ENCODE data around the gene PNRC1. TPM values are rescaled to one million over a fixed set of nuclear protein-coding genes. Genes with fewer than 3 reads are reported as not detected.
A peak's percentile ranks its signal among the peaks of the same experiment; 100 is the strongest.
"Not testable (repeated sequence)": the region's sequence is repeated elsewhere in the genome, so short reads cannot be mapped to it uniquely, and the experiment has no call there.

Gene PNRC1
- total RNA-seq, 2 donors from 2014 or later = 280 to 381 TPM

DNA sequence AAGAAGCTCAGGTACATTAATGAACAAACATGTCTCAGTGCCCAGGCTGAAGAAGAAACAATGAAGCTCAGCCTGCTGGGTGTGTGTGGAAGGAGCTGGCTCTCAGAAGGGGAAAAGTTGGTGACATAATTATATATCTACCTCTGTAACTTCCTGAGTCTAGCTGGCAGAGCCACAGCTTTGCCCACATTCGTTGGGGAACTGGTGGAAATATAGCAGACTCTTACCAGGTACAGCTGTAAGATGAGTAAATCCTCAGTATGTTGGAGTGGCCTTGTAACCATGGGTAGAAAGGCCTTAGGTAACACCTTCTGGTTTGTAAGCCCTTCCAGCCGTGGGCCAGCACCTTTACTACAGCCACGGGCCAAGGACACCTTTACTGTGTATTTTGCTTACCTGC is 29.9 kb upstream of the PNRC1 start:
- no peak for DNase-seq (ENCODE audit: low spot score)
- intact Hi-C loops (cut with DNase I) = no loop called here

DNA sequence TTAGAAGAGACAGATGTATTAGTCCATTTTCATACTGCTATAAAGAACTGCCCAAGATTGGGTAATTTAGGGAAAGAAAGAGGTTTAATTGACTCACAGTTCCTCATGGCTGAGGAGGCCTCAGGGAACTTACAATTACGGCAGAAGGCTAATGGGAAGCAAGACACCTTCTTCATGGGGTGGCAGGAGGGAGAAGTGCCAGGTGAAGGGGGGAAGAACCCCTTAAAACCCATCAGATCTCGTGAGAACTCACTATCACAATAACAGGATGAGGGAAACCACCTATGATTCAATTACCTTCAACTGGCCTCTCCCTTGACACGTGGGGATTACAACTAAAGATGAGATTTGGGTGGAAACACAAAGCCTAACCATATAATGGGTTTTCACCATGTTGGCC is 28.9 kb upstream of the PNRC1 start:
- DNase-seq (ENCODE audit: low spot score) = no peak
- intact Hi-C loops (cut with DNase I) = no loop called here

DNA sequence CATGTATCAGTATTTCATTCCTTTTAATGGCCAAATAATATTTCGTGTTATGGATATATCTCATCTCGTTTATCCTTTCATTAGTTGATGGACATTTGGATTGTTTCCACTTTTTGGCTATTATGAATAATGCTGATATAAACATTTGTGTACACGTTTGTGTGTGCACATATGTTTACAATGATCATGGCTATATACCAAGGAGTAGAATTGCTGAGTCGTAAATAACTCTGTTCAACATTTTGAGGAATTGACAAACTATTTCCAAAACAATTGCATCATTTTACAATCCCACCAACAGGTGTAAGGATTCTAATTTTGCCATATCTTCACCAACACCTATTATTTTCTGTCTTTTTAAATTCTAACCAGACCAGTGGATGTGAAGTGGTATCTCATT is 26.3 kb upstream of the PNRC1 start:
- no peak for DNase-seq (ENCODE audit: low spot score)
- intact Hi-C loops (cut with DNase I) = no loop called here

DNA sequence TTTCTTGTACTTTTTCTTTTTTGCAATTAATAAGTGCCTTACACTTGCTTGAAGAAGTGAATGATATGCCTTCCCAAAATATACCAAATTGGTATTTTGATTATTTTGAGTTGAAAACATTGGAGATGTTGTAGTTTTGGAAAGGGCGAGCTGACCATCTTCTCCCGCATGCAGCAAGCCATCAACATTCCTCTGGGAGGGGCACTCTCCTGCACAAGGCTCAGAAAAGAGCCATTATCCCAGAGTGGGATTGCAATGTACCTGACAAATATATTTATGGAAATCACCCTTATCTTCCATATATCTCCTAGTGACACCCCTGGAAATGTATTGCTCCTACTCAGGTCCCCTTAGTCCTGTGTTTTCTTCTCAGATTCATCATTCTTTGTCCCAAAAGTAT is 22.8 kb upstream of the PNRC1 start:
- DNase-seq (ENCODE audit: low spot score) = no peak
- intact Hi-C loops (cut with DNase I) = no loop called here

DNA sequence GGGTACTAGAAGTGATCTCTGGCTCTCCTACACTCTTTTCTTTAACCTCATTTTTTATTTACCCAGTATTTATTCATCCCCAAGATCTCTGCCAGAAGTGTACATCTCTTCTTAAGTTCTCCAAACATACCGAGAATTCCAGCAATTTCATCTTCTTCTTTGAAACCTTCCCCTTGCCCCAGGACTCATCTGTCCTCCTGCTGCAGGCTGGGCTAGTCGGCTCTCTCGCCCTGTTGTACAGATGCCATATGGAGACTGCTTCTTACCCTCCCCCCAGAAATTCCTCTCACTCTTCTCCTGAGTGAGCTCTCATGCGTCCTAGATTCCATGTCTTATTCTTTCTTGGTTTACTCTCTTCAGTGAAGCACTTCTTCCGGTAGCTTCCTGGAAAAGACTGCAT is 21.9 kb upstream of the PNRC1 start:
- intact Hi-C loops (cut with DNase I) = no loop called here
- DNase-seq (ENCODE audit: low spot score) = no peak

DNA sequence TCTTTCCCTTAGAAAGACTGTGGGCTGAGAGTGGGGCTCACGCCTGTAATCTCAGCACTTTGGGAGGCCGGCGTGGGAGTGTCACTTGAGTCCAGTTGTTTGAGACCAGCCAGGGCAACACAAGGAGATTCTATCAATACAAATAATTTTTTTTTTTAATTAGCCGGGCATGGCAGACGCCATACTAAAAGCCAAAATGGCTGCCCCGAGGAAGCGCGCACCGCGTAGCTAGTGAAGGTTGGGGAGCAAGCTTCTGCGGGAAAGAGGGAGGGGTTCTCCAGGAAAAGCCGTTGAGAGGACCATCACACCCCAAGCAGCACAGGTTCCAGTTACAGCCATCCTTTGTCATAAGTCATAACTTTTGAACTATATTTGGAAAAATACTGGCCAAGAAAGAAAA is 21.3 kb upstream of the PNRC1 start:
- DNase-seq (ENCODE audit: low spot score) = no peak
- intact Hi-C loops (cut with DNase I) = no loop called here

DNA sequence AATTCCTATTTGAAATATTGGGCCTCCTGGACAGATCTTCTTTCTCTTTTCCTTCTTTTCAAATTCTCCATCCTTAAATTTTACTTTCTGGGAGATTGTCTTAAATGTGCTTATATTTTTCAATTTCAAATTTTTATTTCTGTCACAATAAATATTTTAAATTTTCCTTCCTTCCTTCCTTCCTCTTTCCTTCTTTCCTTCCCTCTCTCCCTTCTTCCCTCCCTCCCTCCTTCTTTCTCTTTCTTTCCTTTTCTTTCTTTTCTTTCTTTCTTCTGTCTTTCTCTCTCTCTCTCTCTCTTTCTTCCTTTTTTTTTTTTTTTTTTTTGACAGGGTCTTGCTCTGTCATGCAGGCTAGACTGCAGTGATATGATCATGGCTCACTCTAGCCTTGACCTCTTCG is 16.7 kb upstream of the PNRC1 start:
- no peak for DNase-seq (ENCODE audit: low spot score)
- intact Hi-C loops (cut with DNase I) = no loop called here

DNA sequence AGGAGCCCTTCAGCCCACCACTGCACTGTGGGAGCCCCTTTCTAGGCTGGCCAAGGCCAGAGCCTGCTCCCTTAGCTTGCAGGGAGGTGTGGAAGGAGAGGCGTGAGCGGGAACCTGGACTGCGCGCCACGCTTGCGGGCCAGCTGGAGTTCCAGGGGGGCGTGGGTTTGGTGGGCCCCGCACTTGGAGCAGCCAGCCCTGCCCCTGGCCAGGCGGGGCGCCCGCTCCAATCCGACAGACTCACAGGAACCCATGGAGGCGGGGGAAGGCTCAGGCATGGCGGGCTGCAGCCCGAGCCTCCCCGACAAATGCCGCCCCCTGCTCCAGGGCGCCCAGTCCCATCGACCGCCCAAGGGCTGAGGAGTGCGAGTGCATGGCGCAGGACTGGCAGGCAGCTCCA is 15.6 kb upstream of the PNRC1 start:
- intact Hi-C loops (cut with DNase I); DNase-seq (ENCODE audit: low spot score): not testable (repeated sequence)

DNA sequence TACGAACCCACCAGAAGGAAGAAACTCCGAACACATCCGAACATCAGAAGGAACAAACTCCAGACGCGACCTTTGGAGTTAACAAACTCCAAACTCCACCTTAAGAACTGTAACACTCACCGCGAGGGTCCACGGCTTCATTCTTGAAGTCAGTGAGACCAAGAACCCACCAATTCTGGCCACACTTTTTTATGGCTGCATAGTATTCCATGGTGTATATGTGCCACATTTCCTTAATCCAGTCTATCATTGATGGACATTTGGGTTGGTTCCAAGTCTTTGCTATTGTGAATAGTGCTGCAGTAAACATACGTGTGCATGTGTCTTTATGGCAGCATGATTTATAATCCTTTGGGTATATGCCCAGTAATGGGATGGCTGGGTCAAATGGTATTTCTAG is 14.4 kb upstream of the PNRC1 start:
- DNase-seq (ENCODE audit: low spot score); intact Hi-C loops (cut with DNase I): not testable (repeated sequence)

DNA sequence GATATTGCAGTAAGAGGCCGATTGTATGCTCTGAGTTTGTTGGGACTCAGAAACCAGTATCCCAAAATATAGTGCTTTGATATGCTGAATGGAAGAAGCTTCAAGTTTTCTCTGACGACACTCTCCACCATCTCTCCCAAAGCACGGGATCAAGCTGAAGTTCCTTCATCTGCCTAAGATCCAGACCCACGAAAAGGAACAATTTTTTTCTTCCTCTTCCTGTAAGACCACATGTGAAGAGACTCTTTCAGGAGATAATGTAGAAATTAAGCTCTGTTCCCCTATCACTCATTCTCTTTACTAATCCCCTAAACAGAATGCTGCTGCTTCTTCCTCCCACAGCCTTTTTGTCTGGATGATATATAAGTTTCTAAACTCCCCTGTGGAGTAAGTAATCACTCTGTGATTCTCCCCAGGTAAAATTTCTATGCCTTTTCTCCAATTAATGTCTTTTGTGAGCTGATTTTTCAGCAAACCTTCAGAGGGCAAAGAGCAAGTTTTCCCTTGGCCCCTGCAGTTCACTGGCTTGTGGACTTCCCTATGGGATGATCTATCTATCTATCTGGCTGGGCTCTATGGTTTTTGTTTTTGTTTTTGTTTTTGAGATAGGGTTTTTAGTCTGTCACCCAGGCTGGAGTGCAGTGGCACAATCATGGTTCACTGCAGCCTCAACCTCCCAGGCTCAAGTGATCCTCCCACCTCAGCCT is 13.5 kb upstream of the PNRC1 start:
- intact Hi-C loops (cut with DNase I) = no loop called here
- no peak for DNase-seq (ENCODE audit: low spot score)

DNA sequence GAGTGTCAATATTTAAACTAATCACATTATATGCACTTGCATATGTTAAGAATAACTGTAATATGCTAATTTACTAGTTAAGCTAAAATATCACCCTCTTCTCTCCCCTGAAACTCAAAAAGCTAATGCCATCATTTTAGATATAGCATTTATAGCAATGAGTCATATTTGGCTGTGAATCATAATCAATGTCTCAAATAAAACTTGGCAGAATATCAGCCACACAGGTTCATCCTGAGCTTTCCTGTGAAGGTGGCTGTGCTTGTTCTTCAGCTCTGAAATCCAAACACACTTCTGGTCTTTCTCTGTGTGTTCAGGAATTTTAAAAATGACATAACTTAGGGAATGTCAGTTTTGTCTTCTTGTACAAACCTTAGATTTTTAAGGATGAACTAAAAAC is 12.8 kb upstream of the PNRC1 start:
- intact Hi-C loops (cut with DNase I) = no loop called here
- no peak for DNase-seq (ENCODE audit: low spot score)

DNA sequence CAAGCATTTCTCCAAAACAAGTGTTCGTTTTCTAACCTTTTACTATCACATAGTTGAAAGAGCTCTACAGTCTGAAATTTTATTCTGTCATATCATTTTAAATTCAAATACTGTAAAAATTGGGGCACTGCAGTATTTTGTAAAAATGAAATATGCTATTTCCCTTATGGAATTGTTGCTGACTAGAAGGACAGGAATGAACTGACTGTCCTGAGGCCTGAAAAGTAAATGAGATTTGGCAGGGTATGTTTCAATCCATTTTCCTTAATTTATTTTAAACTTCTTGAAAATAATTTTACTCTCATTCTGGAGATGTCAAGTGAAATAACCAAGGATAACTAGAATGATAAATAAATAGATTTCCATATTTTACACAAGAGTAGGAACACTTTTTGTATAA is 11.9 kb upstream of the PNRC1 start:
- intact Hi-C loops (cut with DNase I) = no loop called here
- DNase-seq (ENCODE audit: low spot score) = no peak

DNA sequence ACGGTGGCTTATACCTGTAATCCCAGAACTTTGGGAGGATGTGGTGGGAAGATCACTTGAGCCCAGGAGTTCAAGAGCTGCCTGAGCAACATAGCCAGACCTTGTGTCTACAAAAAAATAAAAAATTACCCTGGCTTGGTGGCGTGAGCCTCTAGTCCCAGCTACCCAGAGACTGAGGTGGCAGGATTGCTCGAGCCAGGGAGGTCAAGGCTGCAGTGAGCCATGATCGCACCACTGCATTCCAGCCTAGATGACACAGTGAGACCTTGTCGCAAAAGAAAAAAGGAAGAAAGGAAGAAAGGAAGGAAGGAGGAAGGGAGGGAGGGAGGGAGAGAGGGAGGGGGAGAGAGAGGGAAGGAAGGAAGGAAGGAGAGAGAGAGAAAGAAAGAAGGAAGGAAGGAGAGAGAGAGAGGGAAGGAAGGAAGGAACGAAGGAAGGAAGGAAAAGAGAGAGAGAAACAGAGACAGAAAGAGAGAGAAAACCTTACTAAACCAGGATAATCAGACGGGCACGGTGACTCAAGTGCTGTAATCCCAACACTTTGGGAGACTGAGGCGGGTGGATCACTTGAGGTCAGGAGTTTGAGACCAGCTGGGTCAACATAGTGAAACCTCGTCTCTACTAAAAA is 10.9 kb upstream of the PNRC1 start:
- DNase-seq (ENCODE audit: low spot score) = no peak
- intact Hi-C loops (cut with DNase I) = no loop called here

DNA sequence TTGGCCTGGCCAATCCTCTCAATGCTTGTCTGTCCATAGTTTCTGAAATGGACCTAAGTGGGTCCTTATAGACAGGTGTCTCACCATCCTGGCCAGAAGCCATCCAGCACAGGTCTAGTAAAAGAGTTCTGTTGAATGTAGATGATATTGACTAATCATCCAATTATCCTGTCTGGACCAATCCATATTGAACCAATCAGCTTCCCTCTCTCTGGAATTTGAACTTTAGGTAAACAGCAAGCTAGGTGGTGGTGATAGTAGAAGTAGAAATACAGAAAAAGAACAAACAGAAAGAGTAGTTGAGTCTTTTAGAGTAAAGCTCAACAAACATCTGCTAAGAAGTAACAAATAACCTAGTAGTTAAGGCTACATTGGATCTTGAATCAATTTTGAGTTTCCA is 9.5 kb upstream of the PNRC1 start:
- intact Hi-C loops (cut with DNase I) = no loop called here
- no peak for DNase-seq (ENCODE audit: low spot score)

DNA sequence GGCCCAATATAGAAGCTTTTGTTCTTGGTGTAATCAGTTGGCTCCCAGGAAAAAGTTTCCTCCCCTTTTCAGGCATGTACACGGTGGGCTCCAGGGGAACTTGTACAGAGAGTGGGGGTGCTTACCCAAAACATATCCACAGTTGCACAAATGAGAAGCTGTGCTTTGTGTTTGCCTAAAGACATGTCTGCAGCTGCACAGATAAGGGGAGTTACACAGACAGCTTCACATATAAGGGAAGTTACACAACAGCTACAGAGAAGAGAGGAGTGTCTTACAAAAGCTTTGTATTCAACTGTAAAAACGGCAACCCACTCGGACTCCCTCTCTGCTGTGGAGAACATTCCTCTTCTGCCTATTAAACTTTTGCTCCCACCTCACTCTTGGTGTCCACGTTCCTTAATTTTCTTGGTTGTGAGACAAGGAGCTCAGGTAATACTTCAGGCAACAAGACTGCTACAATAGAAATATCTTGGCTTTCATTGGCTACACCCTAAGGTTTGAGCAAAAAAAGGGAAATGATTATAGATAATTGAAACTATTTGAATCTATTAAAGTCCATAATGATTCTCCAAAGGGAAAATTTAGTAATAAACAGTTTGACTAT is 7.4 kb upstream of the PNRC1 start:
- no peak for DNase-seq (ENCODE audit: low spot score)
- intact Hi-C loops (cut with DNase I) = no loop called here

DNA sequence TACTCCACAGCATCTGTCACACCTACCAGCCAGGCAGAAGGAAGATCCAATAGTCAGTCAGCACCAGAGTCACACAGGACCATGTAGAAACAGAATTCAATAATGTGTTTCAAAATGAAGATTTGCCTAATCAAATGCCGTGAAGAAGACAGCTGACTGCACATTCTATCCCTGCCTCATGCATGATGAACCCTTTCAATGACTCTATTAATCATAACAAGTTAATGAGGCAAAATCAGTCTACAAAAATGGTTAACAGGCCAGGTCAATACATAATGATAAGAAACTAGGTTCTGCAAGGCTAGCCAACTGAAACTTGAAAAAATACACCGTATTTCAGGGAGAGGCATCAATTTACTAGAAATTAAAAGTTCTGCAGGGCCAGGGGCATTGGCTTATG is 6.7 kb upstream of the PNRC1 start:
- intact Hi-C loops (cut with DNase I) = no loop called here
- no peak for DNase-seq (ENCODE audit: low spot score)

DNA sequence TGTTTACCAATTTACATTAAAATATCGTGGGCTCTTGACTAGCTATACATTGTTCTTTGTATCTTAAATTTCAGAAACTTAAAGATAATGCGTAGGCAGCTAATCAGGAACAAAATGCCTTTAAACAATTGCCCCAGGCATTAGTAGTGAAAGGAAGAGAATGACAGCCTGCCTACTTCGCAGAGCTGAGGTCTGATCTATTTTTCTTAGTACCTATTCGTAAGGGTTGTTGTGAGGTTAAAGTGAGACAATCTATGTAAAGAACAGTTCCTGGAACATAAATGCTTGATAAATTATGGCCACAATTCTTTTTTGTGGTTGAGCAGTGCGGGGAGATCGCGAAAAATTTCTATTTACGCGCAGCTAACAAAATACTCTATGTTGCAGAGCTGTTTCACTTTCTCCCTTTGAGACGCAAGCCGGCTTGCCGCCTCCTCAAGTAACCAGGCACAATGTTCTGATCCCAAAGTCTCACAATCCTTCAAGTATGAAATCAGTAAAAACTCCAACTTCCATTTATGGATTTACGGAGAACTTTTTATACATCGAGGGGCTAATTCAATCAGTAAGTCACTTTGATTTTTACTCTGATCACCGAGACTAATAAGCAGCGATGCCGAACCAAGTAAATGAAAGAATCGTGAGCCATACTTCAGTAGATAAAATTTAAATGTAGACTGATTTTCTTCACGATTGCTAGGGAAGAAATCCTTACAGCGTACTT is 878 bp upstream of the PNRC1 start:
- DNase-seq (ENCODE audit: low spot score) = no peak
- intact Hi-C loops (cut with DNase I) = loop anchor here (2.0 to 10.0 kb wide), 3 partner anchors 39 to 95 kb away; no protein-coding TSS in a partner anchor

DNA sequence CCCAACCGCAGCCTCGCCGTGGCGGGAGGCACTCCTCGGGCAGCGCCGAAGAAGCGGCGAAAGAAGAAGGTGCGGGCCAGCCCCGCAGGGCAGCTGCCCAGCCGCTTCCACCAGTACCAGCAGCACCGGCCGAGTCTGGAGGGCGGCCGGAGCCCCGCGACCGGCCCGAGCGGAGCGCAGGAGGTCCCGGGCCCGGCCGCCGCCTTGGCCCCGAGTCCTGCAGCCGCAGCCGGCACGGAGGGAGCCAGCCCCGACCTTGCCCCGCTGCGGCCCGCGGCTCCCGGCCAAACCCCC is 525 bp downstream of the PNRC1 start:
- intact Hi-C loops (cut with DNase I) = loop anchor here (5.0 to 10.0 kb wide), 2 partner anchors 44 to 96 kb away; no protein-coding TSS in a partner anchor

DNA sequence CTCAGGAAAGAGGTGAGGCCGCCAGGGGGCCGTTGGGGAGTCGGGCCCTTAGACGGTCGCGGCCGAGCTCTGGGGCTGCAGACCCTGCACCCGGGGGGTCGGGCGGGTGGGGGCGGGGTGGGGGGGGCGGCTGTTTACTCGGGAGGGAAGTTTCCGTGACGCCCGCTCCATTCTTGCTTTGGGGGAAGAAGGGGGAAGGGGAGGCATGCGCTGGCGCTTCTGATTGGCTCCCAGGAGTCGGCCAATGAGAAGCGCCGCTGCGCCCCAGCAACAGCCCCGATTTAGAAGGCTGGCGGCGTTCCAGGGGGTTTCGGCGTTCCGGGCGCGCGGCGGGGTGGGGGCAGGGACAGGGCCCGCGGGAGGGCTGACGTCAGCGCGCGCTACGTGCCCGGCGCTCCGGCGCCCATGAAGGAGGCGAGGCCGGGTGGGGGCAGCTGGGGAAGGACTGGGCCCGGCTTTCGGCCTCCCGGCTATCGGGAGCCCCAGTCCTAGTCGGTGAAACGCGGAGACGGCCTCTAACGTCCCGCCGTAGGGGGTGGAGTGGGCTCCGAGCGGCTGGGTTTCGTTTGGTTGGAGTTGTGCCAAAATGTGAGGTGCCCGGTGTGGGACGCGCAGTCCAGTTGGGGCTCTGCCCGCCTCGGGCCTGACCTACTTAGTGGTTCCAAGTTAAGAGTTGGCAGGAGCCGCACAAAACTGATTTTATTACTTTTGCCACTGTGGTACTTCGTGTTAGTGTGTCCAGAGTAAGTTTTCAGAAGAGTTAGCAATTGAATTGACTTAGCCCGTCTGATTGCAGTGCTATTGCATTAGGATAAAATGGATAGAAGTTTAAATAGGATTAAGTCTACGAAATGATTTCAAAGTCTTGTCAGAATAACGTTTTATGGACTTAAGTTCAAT is 1.1 kb downstream of the PNRC1 start:
- intact Hi-C loops (cut with DNase I) = loop anchor here (5.0 to 10.0 kb wide), 2 partner anchors 44 to 97 kb away; no protein-coding TSS in a partner anchor
- DNase-seq (ENCODE audit: low spot score) = peak; percentile 100

More for the DNA sequence above, 525 bp downstream of the PNRC1 start:
- DNase-seq (ENCODE audit: low spot score) = no peak
